ENCODE results near the gene MPZL2. TPM values are rescaled to one million over a fixed set of nuclear protein-coding genes. Genes with fewer than 3 reads are reported as not detected.

MPZL2 gene
- total RNA-seq, 1 experiment from 2014 or later: 0.26 TPM

DNA sequence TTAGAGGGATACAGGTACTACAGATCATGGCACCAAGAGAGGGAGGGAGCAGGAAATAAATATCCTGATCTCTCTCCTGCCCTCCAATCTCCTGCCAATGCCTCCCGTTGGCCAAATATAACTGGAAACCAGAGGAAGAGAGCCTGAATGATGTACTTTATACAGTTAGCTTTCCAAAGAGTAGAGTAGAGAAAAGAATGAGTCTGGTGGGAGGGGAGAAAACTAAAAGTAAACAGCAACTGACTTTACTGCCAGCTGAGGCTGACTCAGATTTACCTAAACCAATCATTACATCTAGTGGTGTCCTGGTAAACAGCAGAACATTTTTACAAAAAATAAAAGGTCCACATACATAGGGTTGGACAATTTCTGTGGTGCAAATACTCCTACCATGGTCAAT, 17.1 kb downstream of the MPZL2 start:
- H2BK12ac ChIP-seq (ENCODE audit: insufficient read length, low read depth, low read length): no peak overlapping the region
- no peak overlapping the region for H3K4ac ChIP-seq (ENCODE audit: low read depth, low read length)
- H3K27ac ChIP-seq (ENCODE audit: insufficient read length, low read depth, low read length): no peak overlapping the region
- H3K23ac ChIP-seq (ENCODE audit: insufficient read length, low read depth, low read length): no peak overlapping the region
- no peak overlapping the region for H2AFZ ChIP-seq (ENCODE audit: low read length)
- H2BK20ac ChIP-seq (ENCODE audit: low read depth, low read length, poor library complexity, severe bottlenecking): no peak overlapping the region
- Mint-ChIP-seq H3K27ac (no peak overlapping the region), H3K4me1 (peaks cover 5 to 16% of the 10 kb centered on the region in 2 experiments), H3K9me3 (peaks cover 0 to 3% of the 10 kb centered on the region in 2 experiments; a peak in 3 of 5 replicates), H3K4me3 (no peak overlapping the region), H3K36me3 (ENCODE audit: insufficient read depth in 1 of 3, low read depth in 3 of 3) (no peaks in the 10 kb centered on the region), H3K27me3 (ENCODE audit: low read depth) (peaks cover 79% of the 10 kb centered on the region)
- H3K9ac ChIP-seq (ENCODE audit: extremely low read depth, insufficient read length, low read length): no peak overlapping the region
- H3K79me2 ChIP-seq (ENCODE audit: insufficient read depth, low read length): no peaks in the 10 kb centered on the region
- no peak overlapping the region for H2BK15ac ChIP-seq (ENCODE audit: low read depth, low read length)
- H3K14ac ChIP-seq (ENCODE audit: insufficient read depth, low read length): no peak overlapping the region
- H2BK120ac ChIP-seq (ENCODE audit: low read depth, low read length, poor library complexity, severe bottlenecking): no peak overlapping the region
- no peak overlapping the region for H3K18ac ChIP-seq (ENCODE audit: insufficient read length, low read depth, low read length)
- no peak for TF ChIP-seq CTCF (conservative IDR thresholded peaks at IDR 0.05)
- no peak overlapping the region for H3T11ph ChIP-seq (ENCODE audit: low read length)
- no peaks in the 10 kb centered on the region for H3K27me3 ChIP-seq (ENCODE audit: insufficient read depth, low read length)
- peaks cover 6% of the 10 kb centered on the region; the same call in 1 of the 2 replicates for H3K4me1 ChIP-seq (ENCODE audit: insufficient read depth, low read length)
- no peak overlapping the region for H2BK5ac ChIP-seq (ENCODE audit: insufficient read length, low read length)
- no peak overlapping the region for H4K8ac ChIP-seq (replicated peaks; ENCODE audit: insufficient read length, low read depth, low read length)
- no peak for DNase-seq
- no peaks in the 10 kb centered on the region for H4K20me1 ChIP-seq (ENCODE audit: control insufficient read depth, insufficient read depth, insufficient read length)
- no peak overlapping the region for H4K5ac ChIP-seq (ENCODE audit: insufficient read length, low read depth, low read length)
- no peak overlapping the region for H4K91ac ChIP-seq (ENCODE audit: insufficient read length, low read depth, low read length)
- no peaks in the 10 kb centered on the region for H3K79me1 ChIP-seq (ENCODE audit: insufficient read depth, low read depth, low read length, poor library complexity, severe bottlenecking)
- H3K9me3 ChIP-seq (ENCODE audit: control insufficient read depth, low read depth, low read length): no peaks in the 10 kb centered on the region
- H2AK5ac ChIP-seq (ENCODE audit: insufficient read length, low read length): no peak overlapping the region
- no peak overlapping the region for H3K56ac ChIP-seq (ENCODE audit: insufficient read length, low read depth, low read length)
- WGBS (ENCODE audit: extremely low coverage, insufficient read length, low lambda C conversion rate): no CpG with 5 or more reads among the region's 1 CpG
- no peak overlapping the region for H3K4me2 ChIP-seq (ENCODE audit: insufficient read depth, insufficient read length, low read length)
- H3K23me2 ChIP-seq (ENCODE audit: insufficient read length, low read depth, low read length, poor library complexity, severe bottlenecking): no peaks in the 10 kb centered on the region

Measured in H9 (cell line).